Liver (tissue), 9 donors: Measurements from ENCODE around the gene PNPT1. TPM values are rescaled to one million over a fixed set of nuclear protein-coding genes. Genes with fewer than 3 reads are reported as not detected.

Experiments used
- DNase-seq: peaks from one replicate; pipeline ENCODE4 v3.0.0-alpha.2; 2017; ENCODE audit warnings: low spot score
- H3K27ac ChIP-seq, 2 donors: one replicate each; pipeline ENCODE4 v1.7.0; 2013; ENCODE audit warnings: inconsistent platforms in 2 of 2, low read length in 2 of 2, control low read depth in 1 of 2, low read depth in 1 of 2, mild to moderate bottlenecking in 1 of 2
- H3K27me3 ChIP-seq, 4 donors: one replicate each; pipeline versions ENCODE4 v1.6.1 to v1.7.0; 2013; ENCODE audit warnings: low read length in 3 of 4, inconsistent platforms in 1 of 4, mild to moderate bottlenecking in 1 of 4, moderate library complexity in 1 of 4; ENCODE audit not compliant: control insufficient read depth in 4 of 4, insufficient read depth in 4 of 4
- H3K36me3 ChIP-seq, 4 donors: one replicate each; pipeline versions ENCODE4 v1.6.1 to v1.7.0; 2013; ENCODE audit warnings: low read length in 3 of 4, mild to moderate bottlenecking in 3 of 4, low read depth in 1 of 4, moderate library complexity in 1 of 4; ENCODE audit not compliant: control insufficient read depth in 4 of 4, insufficient read depth in 3 of 4
- H3K4me1 ChIP-seq, 4 donors: one replicate each; pipeline versions ENCODE4 v1.6.1 to v1.7.0; 2013; ENCODE audit warnings: low read length in 3 of 4, mild to moderate bottlenecking in 3 of 4, moderate library complexity in 1 of 4; ENCODE audit not compliant: control insufficient read depth in 4 of 4, insufficient read depth in 4 of 4
- H3K4me3 ChIP-seq, 3 donors: one replicate each; pipeline versions ENCODE4 v1.6.1 to v1.7.0; 2013; ENCODE audit warnings: low read length in 3 of 3, control low read depth in 1 of 3, low read depth in 1 of 3, mild to moderate bottlenecking in 1 of 3
- H3K9ac ChIP-seq, 2 donors: one replicate each; pipeline ENCODE4 v1.7.0; 2013; ENCODE audit warnings: low read length in 2 of 2, mild to moderate bottlenecking in 2 of 2, moderate library complexity in 2 of 2, control low read depth in 1 of 2, low read depth in 1 of 2
- H3K9me3 ChIP-seq, 4 donors: one replicate each; pipeline versions ENCODE4 v1.6.1 to v1.7.0; 2013; ENCODE audit warnings: low read length in 3 of 4; ENCODE audit not compliant: control insufficient read depth in 4 of 4
- ATF3 ChIP-seq: IDR thresholded peaks from 2 replicates; pipeline ENCODE4 v1.6.1; 2016; ENCODE audit warnings: antibody characterized with exemption
- CTCF ChIP-seq: fragments of 150-350 bp; IDR thresholded peaks from 2 replicates; pipeline ENCODE4 v1.5.1; 2017; ENCODE audit warnings: improper control_type of control experiment, low read depth, low read length; ENCODE audit not compliant: missing input control
- EGR1 ChIP-seq, 2 donors: IDR thresholded peaks; 2 replicates each; pipeline ENCODE4 v1.6.1; 2016 to 2018; ENCODE audit warnings: antibody characterized with exemption in 2 of 2, low read depth in 2 of 2
- FOXA1 ChIP-seq: IDR thresholded peaks from 2 replicates; pipeline ENCODE4 v1.6.1; 2016; ENCODE audit warnings: antibody characterized with exemption
- FOXA2 ChIP-seq: IDR thresholded peaks from 2 replicates; pipeline ENCODE4 v1.6.1; 2016; ENCODE audit warnings: antibody characterized with exemption
- GABPA ChIP-seq, 2 donors: IDR thresholded peaks in 1 of 2; conservative IDR thresholded peaks in 1 of 2; 2 replicates each; pipeline ENCODE4 v1.6.1; 2016; ENCODE audit warnings: antibody characterized with exemption in 2 of 2, mild to moderate bottlenecking in 1 of 2, moderate library complexity in 1 of 2
- HNF4A ChIP-seq, 2 donors: conservative IDR thresholded peaks; 2 replicates each; pipeline ENCODE4 v1.6.1; 2016; ENCODE audit warnings: antibody characterized with exemption in 2 of 2, mild to moderate bottlenecking in 2 of 2
- HNF4G ChIP-seq: IDR thresholded peaks from 2 replicates; pipeline ENCODE4 v1.6.1; 2016; ENCODE audit warnings: antibody characterized with exemption
- JUND ChIP-seq, 2 donors: IDR thresholded peaks; 2 replicates each; pipeline ENCODE4 v1.6.1; 2016; ENCODE audit warnings: antibody characterized with exemption in 2 of 2
- MAX ChIP-seq: IDR thresholded peaks from 2 replicates; pipeline ENCODE4 v1.6.1; 2016; ENCODE audit warnings: antibody characterized with exemption
- NR2F2 ChIP-seq: IDR thresholded peaks from 2 replicates; pipeline ENCODE4 v1.6.1; 2016; ENCODE audit warnings: antibody characterized with exemption
- RAD21 ChIP-seq, 2 donors: IDR thresholded peaks; 2 replicates each; pipeline ENCODE4 v1.6.1; 2016; ENCODE audit warnings: antibody characterized with exemption in 2 of 2, mild to moderate bottlenecking in 2 of 2
- RXRA ChIP-seq, 2 donors: IDR thresholded peaks; 2 replicates each; pipeline ENCODE4 v1.6.1; 2017 to 2018; ENCODE audit warnings: antibody characterized with exemption in 2 of 2, mild to moderate bottlenecking in 1 of 2
- SP1 ChIP-seq: IDR thresholded peaks from 2 replicates; pipeline ENCODE4 v1.6.1; 2018; ENCODE audit warnings: antibody characterized with exemption, mild to moderate bottlenecking
- TAF1 ChIP-seq: conservative IDR thresholded peaks from 2 replicates; pipeline ENCODE4 v1.6.1; 2016; ENCODE audit warnings: antibody characterized with exemption, mild to moderate bottlenecking
- YY1 ChIP-seq: IDR thresholded peaks from 2 replicates; pipeline ENCODE4 v1.6.1; 2016; ENCODE audit warnings: antibody characterized with exemption, mild to moderate bottlenecking
- ZBTB33 ChIP-seq: IDR thresholded peaks from 2 replicates; pipeline ENCODE4 v1.6.1; 2016; ENCODE audit warnings: antibody characterized with exemption
- WGBS: extraction: QIAGEN DNeasy Blood & Tissue Kit; methylation state at CpG from one replicate; pipeline ENCODE4 v1.1.7; 2013; 5-methylcytosine and 5-hydroxymethylcytosine counted together
- polyA plus RNA-seq, 2 donors: library from polyadenylated mRNA; stranded (reverse) in 1 of 2; unstranded in 1 of 2; fragments of 200-250 nt in 1 of 2; fragments of >200 nt in 1 of 2; fragmentation: Nextera tagmentation in 1 of 2; extraction: Ambion mirVana in 1 of 2; gene quantifications; one replicate each; pipeline versions ENCODE4 v1.2.1 to v1.2.3, GENCODE V29; 2013 to 2015
- total RNA-seq, 2 donors: library from RNA; depleted of rRNA; stranded (reverse); fragments of >200 nt; gene quantifications; one replicate each; pipeline ENCODE4 v1.2.3, GENCODE V29; 2014
- TF ChIP-seq, protein P1 (sequence below): IDR thresholded peaks from 2 replicates; pipeline ENCODE4 v1.6.1; 2016; ENCODE audit warnings: antibody characterized with exemption, mild to moderate bottlenecking
- donor health status: healthy.
- donor health status: healthy.
- donor health status: healthy.
- donor health status: healthy.
- donor health status: healthy.

PNPT1 gene
- total and polyA plus RNA-seq, 4 donors = 8.0 to 11.4 (median 8.7) TPM

DNA sequence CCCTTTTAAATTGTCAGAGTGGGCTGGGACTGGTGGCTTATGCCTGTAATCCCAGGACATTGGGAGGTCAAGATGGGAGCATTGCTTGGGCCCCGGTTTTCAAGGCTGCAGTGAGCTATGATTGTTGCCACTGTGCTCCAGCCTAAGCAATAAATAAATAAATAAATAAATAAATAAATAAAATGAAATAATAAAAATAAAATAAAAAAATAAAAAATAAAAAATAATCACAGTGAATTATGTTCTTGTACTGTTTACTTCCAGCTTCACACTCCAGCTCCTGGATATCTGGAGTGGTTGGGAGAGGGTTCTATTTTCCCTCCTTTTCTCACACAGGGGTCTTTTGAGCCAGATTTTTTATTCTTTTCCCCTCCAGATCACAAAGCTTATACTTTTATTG, 26.2 kb upstream of the PNPT1 start:
- WGBS = 90% methylated on average over 1 of the region's 1 CpG
- TF ChIP-seq TAF1 (no peak), ZBTB33 (no peak), FOXA1 (no peak), SP1 (no peak), HNF4G (no peak), JUND (IDR thresholded peaks at IDR 0.05) (no peak), RXRA (IDR thresholded peaks at IDR 0.05) (no peak), HNF4A (conservative IDR thresholded peaks at IDR 0.05) (no peak), EGR1 (IDR thresholded peaks at IDR 0.05; ENCODE audit: low read depth in 2 of 2) (no peak), NR2F2 (no peak), GABPA (IDR thresholded peaks at IDR 0.05 in 1 of 2, conservative IDR thresholded peaks at IDR 0.05 in 1 of 2) (no peak), FOXA2 (no peak), ATF3 (no peak), CTCF (no peak), YY1 (no peak), RAD21 (IDR thresholded peaks at IDR 0.05) (no peak), MAX (no peak)
- TF ChIP-seq, protein P1, sequence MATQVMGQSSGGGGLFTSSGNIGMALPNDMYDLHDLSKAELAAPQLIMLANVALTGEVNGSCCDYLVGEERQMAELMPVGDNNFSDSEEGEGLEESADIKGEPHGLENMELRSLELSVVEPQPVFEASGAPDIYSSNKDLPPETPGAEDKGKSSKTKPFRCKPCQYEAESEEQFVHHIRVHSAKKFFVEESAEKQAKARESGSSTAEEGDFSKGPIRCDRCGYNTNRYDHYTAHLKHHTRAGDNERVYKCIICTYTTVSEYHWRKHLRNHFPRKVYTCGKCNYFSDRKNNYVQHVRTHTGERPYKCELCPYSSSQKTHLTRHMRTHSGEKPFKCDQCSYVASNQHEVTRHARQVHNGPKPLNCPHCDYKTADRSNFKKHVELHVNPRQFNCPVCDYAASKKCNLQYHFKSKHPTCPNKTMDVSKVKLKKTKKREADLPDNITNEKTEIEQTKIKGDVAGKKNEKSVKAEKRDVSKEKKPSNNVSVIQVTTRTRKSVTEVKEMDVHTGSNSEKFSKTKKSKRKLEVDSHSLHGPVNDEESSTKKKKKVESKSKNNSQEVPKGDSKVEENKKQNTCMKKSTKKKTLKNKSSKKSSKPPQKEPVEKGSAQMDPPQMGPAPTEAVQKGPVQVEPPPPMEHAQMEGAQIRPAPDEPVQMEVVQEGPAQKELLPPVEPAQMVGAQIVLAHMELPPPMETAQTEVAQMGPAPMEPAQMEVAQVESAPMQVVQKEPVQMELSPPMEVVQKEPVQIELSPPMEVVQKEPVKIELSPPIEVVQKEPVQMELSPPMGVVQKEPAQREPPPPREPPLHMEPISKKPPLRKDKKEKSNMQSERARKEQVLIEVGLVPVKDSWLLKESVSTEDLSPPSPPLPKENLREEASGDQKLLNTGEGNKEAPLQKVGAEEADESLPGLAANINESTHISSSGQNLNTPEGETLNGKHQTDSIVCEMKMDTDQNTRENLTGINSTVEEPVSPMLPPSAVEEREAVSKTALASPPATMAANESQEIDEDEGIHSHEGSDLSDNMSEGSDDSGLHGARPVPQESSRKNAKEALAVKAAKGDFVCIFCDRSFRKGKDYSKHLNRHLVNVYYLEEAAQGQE = no peak
- no peaks in the 10 kb centered on the region for H3K4me1 ChIP-seq

More for the DNA sequence above, 26.2 kb upstream of the PNPT1 start:
- H3K9me3 ChIP-seq = no peaks in the 10 kb centered on the region
- H3K27ac ChIP-seq = no peak overlapping the region
- peaks cover 0 to 8% (median 0%) of the 10 kb centered on the region in 4 donors for H3K27me3 ChIP-seq
- no peak overlapping the region for H3K9ac ChIP-seq
- H3K36me3 ChIP-seq = no peaks in the 10 kb centered on the region
- no peak overlapping the region for H3K4me3 ChIP-seq
- no peak for DNase-seq
